Kidney epithelial cell (primary cell): Measurements from ENCODE around the gene RMC1. TPM values are rescaled to one million over a fixed set of nuclear protein-coding genes. Genes with fewer than 3 reads are reported as not detected.
A peak's percentile ranks its signal among the peaks of the same experiment; 100 is the strongest.
"Not testable (repeated sequence)": the region's sequence is repeated elsewhere in the genome, so short reads cannot be mapped to it uniquely, and the experiment has no call there.

ENCODE experiments used
- DNase-seq: peaks from one replicate; pipeline ENCODE4 v3.0.0-alpha.2; 2010; ENCODE audit warnings: low read depth
- H3K27me3 ChIP-seq: 2 replicates; pipeline ENCODE4 v1.6.0; 2011; ENCODE audit warnings: low read length; ENCODE audit not compliant: control insufficient read depth, insufficient read depth
- H3K36me3 ChIP-seq: 2 replicates; pipeline ENCODE4 v1.5.1; 2011; ENCODE audit warnings: low read length; ENCODE audit not compliant: control insufficient read depth, insufficient read depth
- H3K4me3 ChIP-seq: 2 replicates; pipeline ENCODE4 v1.5.1; 2011; ENCODE audit warnings: low read depth, mild to moderate bottlenecking, control low read depth, low read length
- CTCF ChIP-seq: IDR thresholded peaks from 2 replicates; pipeline ENCODE4 v1.5.1; 2011; ENCODE audit warnings: mild to moderate bottlenecking, moderate library complexity, low read length, control low read depth, inconsistent platforms; ENCODE audit not compliant: insufficient read depth, poor library complexity, severe bottlenecking
- total RNA-seq: library from RNA; depleted of rRNA; stranded (reverse); fragments of >200 nt; gene quantifications from 2 replicates; pipeline ENCODE4 v1.2.3, GENCODE V29; 2015

RMC1 gene
- total RNA-seq, 1 donor from 2014 or later: 32.8 TPM

GRCh38 chr18:23502516-23503037 lies 734 bp upstream of the RMC1 start:
- H3K36me3 ChIP-seq: no peaks in the 10 kb centered on the region
- TF ChIP-seq CTCF: no peak
- peak overlapping the region; percentile 77 for H3K4me3 ChIP-seq
- no peaks in the 10 kb centered on the region for H3K27me3 ChIP-seq
- no peak for DNase-seq

GRCh38 chr18:23503963-23504344 lies 643 bp downstream of the RMC1 start:
- H3K4me3 ChIP-seq: peak overlapping the region; percentile 77
- no peaks in the 10 kb centered on the region for H3K27me3 ChIP-seq
- TF ChIP-seq CTCF: no peak
- DNase-seq: no peak
- H3K36me3 ChIP-seq: no peaks in the 10 kb centered on the region

GRCh38 chr18:23504720-23505119 lies 1.4 kb downstream of the RMC1 start:
- Histone ChIP-seq H3K36me3 (no peaks in the 10 kb centered on the region), H3K4me3 (peak overlapping the region; percentile 77), H3K27me3 (no peaks in the 10 kb centered on the region)
- TF ChIP-seq CTCF: no peak
- DNase-seq: no peak

- no peaks in the 10 kb centered on the region for H3K36me3 ChIP-seq
- H3K27me3 ChIP-seq: no peaks in the 10 kb centered on the region
These were observed 3.1 kb downstream of the RMC1 start for GRCh38 chr18:23506393-23506792.

GRCh38 chr18:23510923-23511322 lies 7.6 kb downstream of the RMC1 start:
- not testable (repeated sequence) for H3K27me3 ChIP-seq, H3K4me3 ChIP-seq, H3K36me3 ChIP-seq, DNase-seq

More at GRCh38 chr18:23506393-23506792, 3.1 kb downstream of the RMC1 start:
- no peak for DNase-seq
- H3K4me3 ChIP-seq: no peak overlapping the region
- no peak for TF ChIP-seq CTCF

GRCh38 chr18:23512216-23512615 lies 8.9 kb downstream of the RMC1 start:
- DNase-seq, H3K36me3 ChIP-seq, H3K27me3 ChIP-seq, H3K4me3 ChIP-seq: not testable (repeated sequence)

- Histone ChIP-seq H3K36me3 (peaks cover 1% of the 10 kb centered on the region), H3K4me3 (no peak overlapping the region), H3K27me3 (no peaks in the 10 kb centered on the region)
- no peak for DNase-seq
- no peak for TF ChIP-seq CTCF
These were observed 9.3 kb downstream of the RMC1 start for GRCh38 chr18:23512641-23513040.
